Loucy (cell line): ENCODE results near the gene RRAS.

ENCODE experiments used
- H2AFZ ChIP-seq: fragments of 200-600 bp; sonication (generic); 2 replicates; pipeline ENCODE4 v1.6.0; 2016; ENCODE audit warnings: antibody characterized with exemption, mild to moderate bottlenecking, low read length, moderate library complexity
- H3F3A ChIP-seq: fragments of 200-600 bp; 2 replicates; pipeline ENCODE4 v1.6.0; 2016; ENCODE audit warnings: antibody characterized with exemption, low read depth, mild to moderate bottlenecking
- H3K27me3 ChIP-seq: fragments of 200-600 bp; sonication (generic); 2 replicates; pipeline ENCODE4 v1.6.1; 2014; ENCODE audit warnings: low read length, mild to moderate bottlenecking; ENCODE audit not compliant: insufficient read depth, poor library complexity, severe bottlenecking
- H3K36me3 ChIP-seq: fragments of 200-600 bp; sonication (generic); 2 replicates; pipeline ENCODE4 v1.6.1; 2016; ENCODE audit warnings: low read length; ENCODE audit not compliant: insufficient read depth
- H3K4me1 ChIP-seq: fragments of 200-600 bp; sonication (generic); 2 replicates; pipeline ENCODE4 v1.5.1; 2014; ENCODE audit warnings: low read length, mild to moderate bottlenecking; ENCODE audit not compliant: insufficient read depth, poor library complexity, severe bottlenecking
- H3K4me2 ChIP-seq: fragments of 200-600 bp; sonication (generic); 2 replicates; pipeline ENCODE4 v1.6.0; 2014; ENCODE audit warnings: antibody characterized with exemption, low read length, low read depth, mild to moderate bottlenecking; ENCODE audit not compliant: poor library complexity, severe bottlenecking
- H3K4me3 ChIP-seq: fragments of 200-600 bp; sonication (generic); 2 replicates; pipeline ENCODE4 v1.5.1; 2014; ENCODE audit warnings: low read length, mild to moderate bottlenecking, mixed read lengths; ENCODE audit not compliant: poor library complexity, severe bottlenecking
- H3K79me2 ChIP-seq: fragments of 200-600 bp; sonication (generic); 2 replicates; pipeline ENCODE4 v1.6.1; 2014; ENCODE audit warnings: low read length; ENCODE audit not compliant: insufficient read depth
- H3K9ac ChIP-seq: fragments of 200-600 bp; sonication (generic); 2 replicates; pipeline ENCODE4 v1.6.0; 2014; ENCODE audit warnings: mild to moderate bottlenecking, low read depth, low read length, moderate library complexity; ENCODE audit not compliant: poor library complexity, severe bottlenecking
- H3K9me2 ChIP-seq: fragments of 200-600 bp; sonication (generic); replicated peaks from 2 replicates; pipeline ENCODE4 v1.6.1; 2016; ENCODE audit warnings: low read depth, low read length, mixed read lengths
- H3K9me3 ChIP-seq: fragments of 200-600 bp; sonication (generic); 2 replicates; pipeline ENCODE4 v1.6.1; 2014; ENCODE audit warnings: mild to moderate bottlenecking, antibody characterized with exemption, low read length, low read depth; ENCODE audit not compliant: insufficient read depth
- H4K20me1 ChIP-seq: fragments of 200-600 bp; sonication (generic); 2 replicates; pipeline ENCODE4 v1.6.0; 2014; ENCODE audit warnings: antibody characterized with exemption, low read length, mild to moderate bottlenecking; ENCODE audit not compliant: insufficient read depth, poor library complexity, severe bottlenecking
- EZH2phosphoT487 ChIP-seq: fragments of 200-600 bp; IDR thresholded peaks from 2 replicates; pipeline ENCODE4 v1.6.1; 2018; ENCODE audit warnings: antibody characterized with exemption, mild to moderate bottlenecking, moderate library complexity, borderline replicate concordance
- TF ChIP-seq, protein P1 (sequence below): fragments of 200-600 bp; sonication (generic); conservative IDR thresholded peaks from 2 replicates; pipeline ENCODE4 v1.5.1; 2014; ENCODE audit warnings: mild to moderate bottlenecking, antibody characterized with exemption, low read length

The RRAS gene

DNA sequence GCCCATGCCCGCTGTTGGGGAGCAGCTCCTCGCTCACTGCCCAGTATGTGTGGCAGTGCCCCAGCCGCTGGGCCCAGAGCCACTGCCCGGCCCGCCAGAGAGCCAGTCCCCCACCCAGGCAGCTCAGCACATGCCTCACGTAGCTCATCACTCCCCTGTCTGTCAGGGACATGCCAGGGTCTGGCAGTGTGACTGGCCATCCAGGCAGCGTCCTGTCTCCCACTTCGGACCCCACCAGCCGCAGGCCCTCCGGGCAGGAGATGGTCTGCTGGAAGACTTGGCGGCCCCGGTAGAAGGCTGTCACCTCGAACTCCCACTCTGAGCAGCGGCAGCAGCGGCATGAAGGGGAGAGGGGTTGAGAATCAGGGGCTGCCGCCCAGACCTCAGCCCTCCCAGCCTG lies 22.1 kb upstream of the RRAS start:
- no peak for TF ChIP-seq EZH2phosphoT487
- TF ChIP-seq, protein P1, sequence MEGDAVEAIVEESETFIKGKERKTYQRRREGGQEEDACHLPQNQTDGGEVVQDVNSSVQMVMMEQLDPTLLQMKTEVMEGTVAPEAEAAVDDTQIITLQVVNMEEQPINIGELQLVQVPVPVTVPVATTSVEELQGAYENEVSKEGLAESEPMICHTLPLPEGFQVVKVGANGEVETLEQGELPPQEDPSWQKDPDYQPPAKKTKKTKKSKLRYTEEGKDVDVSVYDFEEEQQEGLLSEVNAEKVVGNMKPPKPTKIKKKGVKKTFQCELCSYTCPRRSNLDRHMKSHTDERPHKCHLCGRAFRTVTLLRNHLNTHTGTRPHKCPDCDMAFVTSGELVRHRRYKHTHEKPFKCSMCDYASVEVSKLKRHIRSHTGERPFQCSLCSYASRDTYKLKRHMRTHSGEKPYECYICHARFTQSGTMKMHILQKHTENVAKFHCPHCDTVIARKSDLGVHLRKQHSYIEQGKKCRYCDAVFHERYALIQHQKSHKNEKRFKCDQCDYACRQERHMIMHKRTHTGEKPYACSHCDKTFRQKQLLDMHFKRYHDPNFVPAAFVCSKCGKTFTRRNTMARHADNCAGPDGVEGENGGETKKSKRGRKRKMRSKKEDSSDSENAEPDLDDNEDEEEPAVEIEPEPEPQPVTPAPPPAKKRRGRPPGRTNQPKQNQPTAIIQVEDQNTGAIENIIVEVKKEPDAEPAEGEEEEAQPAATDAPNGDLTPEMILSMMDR, result no peak
- Histone ChIP-seq H3K27me3 (no peaks in the 10 kb centered on the region), H3K9ac (no peak overlapping the region), H2AFZ (no peak overlapping the region), H3K36me3 (peaks cover 37% of the 10 kb centered on the region; the same call in 1 of the 2 replicates), H3K9me3 (no peaks in the 10 kb centered on the region), H3K4me1 (peaks cover 14% of the 10 kb centered on the region), H3F3A (no peaks in the 10 kb centered on the region), H3K4me3 (no peak overlapping the region), H3K4me2 (no peak overlapping the region), H4K20me1 (peaks cover 17% of the 10 kb centered on the region), H3K9me2 (no peaks in the 10 kb centered on the region), H3K79me2 (peaks cover 41% of the 10 kb centered on the region)

DNA sequence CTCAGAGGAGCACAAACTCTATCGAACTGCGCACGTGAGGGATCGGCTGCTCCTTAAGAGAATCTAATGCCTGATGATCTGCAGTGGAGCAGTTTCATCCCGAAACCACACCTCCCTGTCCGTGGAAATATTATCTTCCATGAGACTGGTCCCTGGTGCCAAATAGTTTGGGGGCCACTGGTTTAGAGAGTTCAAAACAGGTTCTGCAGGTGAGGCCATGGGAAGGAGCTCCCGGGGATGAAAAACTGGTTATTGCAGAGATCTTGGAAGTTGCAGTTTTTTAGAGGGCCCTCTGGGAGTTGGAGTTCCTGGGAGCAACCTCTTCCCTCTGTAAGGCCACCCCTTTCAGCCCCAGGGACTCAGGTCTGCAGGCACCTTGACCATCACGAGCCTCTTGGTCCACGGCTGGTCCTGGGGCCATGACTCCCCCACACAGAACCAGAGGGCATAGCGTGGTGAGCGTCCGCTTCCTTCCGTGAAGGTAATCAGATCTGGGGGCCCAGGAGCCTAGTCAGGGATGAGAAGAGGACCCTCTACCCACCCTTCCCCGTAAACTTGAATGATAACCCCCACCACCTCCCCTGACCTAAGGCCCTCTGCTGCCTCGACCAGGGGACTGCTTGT lies 20.5 kb upstream of the RRAS start:
- no peaks in the 10 kb centered on the region for H3K9me2 ChIP-seq

DNA sequence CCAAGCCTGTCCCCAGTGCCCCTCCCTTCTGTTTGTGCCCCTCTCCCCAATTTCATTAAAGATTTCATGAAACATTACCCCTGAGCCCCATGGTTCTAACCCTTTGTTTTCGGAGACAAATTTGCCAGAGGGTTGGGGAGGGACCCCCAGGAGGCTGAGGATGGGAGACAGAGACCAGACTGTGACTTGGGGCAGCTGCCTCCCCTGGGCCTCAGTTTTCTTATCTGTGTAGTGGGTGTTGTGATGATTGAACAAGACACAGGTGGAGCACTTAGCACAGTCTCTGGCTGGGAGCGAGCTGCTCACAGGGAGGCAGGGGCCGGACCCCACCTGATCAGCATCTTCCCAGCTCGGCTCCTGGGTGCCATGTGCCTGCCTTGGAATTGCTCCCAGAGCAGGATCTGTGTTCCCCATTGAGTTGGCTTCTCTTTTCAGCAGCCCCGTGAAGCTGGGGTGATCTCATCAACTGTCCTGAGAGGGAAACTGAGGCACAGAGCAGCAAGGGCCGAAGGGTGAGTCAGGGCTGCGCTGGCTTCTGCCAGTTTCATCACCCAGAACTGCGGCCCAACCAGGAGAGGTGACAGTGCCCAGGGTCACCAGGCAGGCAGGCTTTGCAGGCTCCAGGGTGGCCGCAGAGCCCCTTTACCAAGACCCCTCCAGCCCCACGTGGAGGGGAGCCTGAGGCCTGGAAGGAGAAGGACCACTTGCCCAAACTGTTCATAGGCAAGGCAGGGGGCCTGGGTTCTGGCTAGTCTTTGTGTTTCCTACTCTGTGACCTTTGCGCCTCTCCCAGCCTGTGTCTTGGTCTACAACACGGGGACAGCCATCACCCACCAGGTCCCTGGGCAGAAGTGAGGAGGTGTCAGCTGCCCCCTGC lies 18.9 kb upstream of the RRAS start:
- Histone ChIP-seq H3F3A (no peaks in the 10 kb centered on the region), H3K9ac (no peak overlapping the region), H3K79me2 (peaks cover 13% of the 10 kb centered on the region; the same call in 1 of the 2 replicates), H3K4me2 (no peak overlapping the region), H4K20me1 (peaks cover 5% of the 10 kb centered on the region), H3K27me3 (no peaks in the 10 kb centered on the region), H3K4me3 (no peak overlapping the region), H3K9me3 (no peaks in the 10 kb centered on the region), H2AFZ (no peak overlapping the region), H3K9me2 (no peaks in the 10 kb centered on the region), H3K4me1 (peaks cover under 1% of the 10 kb centered on the region), H3K36me3 (peaks cover 60% of the 10 kb centered on the region; the same call in 1 of the 2 replicates)
- TF ChIP-seq, protein P1, result no peak
- TF ChIP-seq EZH2phosphoT487, result no peak

More for the DNA sequence above, 20.5 kb upstream of the RRAS start:
- H3K79me2 ChIP-seq, result peaks cover 29% of the 10 kb centered on the region
- no peak overlapping the region for H3K4me2 ChIP-seq
- no peak overlapping the region for H3K4me3 ChIP-seq
- H3K27me3 ChIP-seq, result no peaks in the 10 kb centered on the region
- no peak for TF ChIP-seq EZH2phosphoT487
- TF ChIP-seq, protein P1, result no peak
- peaks cover 46% of the 10 kb centered on the region; the same call in 1 of the 2 replicates for H3K36me3 ChIP-seq
- no peak overlapping the region for H3K9ac ChIP-seq
- peaks cover 17% of the 10 kb centered on the region for H4K20me1 ChIP-seq
- peaks cover 5% of the 10 kb centered on the region for H3K4me1 ChIP-seq
- no peaks in the 10 kb centered on the region for H3F3A ChIP-seq
- no peak overlapping the region for H2AFZ ChIP-seq
- no peaks in the 10 kb centered on the region for H3K9me3 ChIP-seq
